K562 (cell line): ENCODE measurements around the gene MAPRE2. TPM values are rescaled to one million over a fixed set of nuclear protein-coding genes. Genes with fewer than 3 reads are reported as not detected.

Source experiments
- ATAC-seq: fragments of 200-7000 bp; cut with Tn5 transposase; 3 replicates; pipeline ENCODE4 v1.9.1; 2020; ENCODE audit warnings: moderate library complexity
- BruUV-seq: library from RNA; stranded (reverse); fragments of 400-500 nt; replicated peaks from 2 replicates; lab custom pipeline; 2021; lab: Mats Ljungman, UMichigan
- CTCF ChIA-PET: fragments of 300-600 bp; formaldehyde crosslinking; extraction: SDS; loops from one replicate; lab custom pipeline; 2021; ENCODE audit warnings: low intra/inter-chr PET ratio; lab: Yijun Ruan, JAX
- POLR2A ChIA-PET: fragments of 300-600, 350-650 bp; sonication (Branson Sonifier 250); formaldehyde crosslinking; extraction: SDS; loops from one replicate; lab custom pipeline; 2021; ENCODE audit warnings: antibody characterized with exemption, inconsistent platforms; lab: Yijun Ruan, JAX
- DNase-seq, 4 experiments: peaks; one replicate each; pipeline versions ENCODE4 v3.0.0 to v3.0.0-alpha.2; 2011 to 2018; ENCODE audit warnings: low spot score in 3 of 4, mixed read lengths in 3 of 4; ENCODE audit errors: extremely low read depth in 1 of 4
- FAIRE-seq: peaks from 2 replicates; lab custom pipeline; 2011; peaks lifted over from hg19 to GRCh38; lab: Jason Lieb, UNC
- H2AFZ ChIP-seq: 2 replicates; pipeline ENCODE4 v1.6.0; 2011; ENCODE audit warnings: low read depth, low read length, control low read depth, inconsistent platforms
- H3K27ac ChIP-seq: fragments of 200-600 bp; 3 replicates; pipeline ENCODE4 v1.8.0; 2011; ENCODE audit warnings: low read depth, mild to moderate bottlenecking, control low read depth, inconsistent platforms, low read length, moderate library complexity, mixed read lengths; ENCODE audit errors: extremely low read depth
- H3K27me3 ChIP-seq, 2 experiments: fragments of 300-600 bp in 1 of 2; 2 replicates in 1 of 2; 3 replicates in 1 of 2; pipeline versions ENCODE4 v1.6.0 to v1.8.0; 2011; ENCODE audit warnings: inconsistent platforms in 2 of 2, low read length in 2 of 2, mild to moderate bottlenecking in 1 of 2, mixed read lengths in 1 of 2, moderate library complexity in 1 of 2; ENCODE audit not compliant: control insufficient read depth in 2 of 2, insufficient read depth in 2 of 2
- H3K36me3 ChIP-seq: fragments of 300-600 bp; 3 replicates; pipeline ENCODE4 v1.8.0; 2011; ENCODE audit warnings: mild to moderate bottlenecking, low read length, inconsistent platforms; ENCODE audit not compliant: control insufficient read depth, insufficient read depth
- H3K4me1 ChIP-seq, 2 experiments: fragments of 200-600 bp in 1 of 2; replicated peaks in 1 of 2; 2 replicates in 1 of 2; 3 replicates in 1 of 2; pipeline versions ENCODE4 v1.5.1 to v1.8.0; 2011; ENCODE audit warnings: inconsistent platforms in 2 of 2, low read length in 2 of 2, mild to moderate bottlenecking in 1 of 2, mixed read lengths in 1 of 2, moderate library complexity in 1 of 2; ENCODE audit not compliant: control insufficient read depth in 2 of 2, insufficient read depth in 2 of 2
- H3K4me2 ChIP-seq: 2 replicates; pipeline ENCODE4 v1.6.1; 2011; ENCODE audit warnings: low read length, control low read depth, inconsistent platforms, mixed read lengths; ENCODE audit not compliant: insufficient read depth
- H3K4me3 ChIP-seq: fragments of 200-600 bp; sonication (generic), shearing (Covaris generic); 2 replicates; pipeline ENCODE4 v1.5.1; 2016; ENCODE audit warnings: control low read depth, inconsistent platforms
- H3K79me2 ChIP-seq: fragments of 200-600 bp; 3 replicates; pipeline ENCODE4 v1.8.0; 2011; ENCODE audit warnings: low read length, inconsistent platforms; ENCODE audit not compliant: control insufficient read depth, insufficient read depth
- H3K9ac ChIP-seq, 2 experiments: 2 replicates each; pipeline versions ENCODE4 v1.6.0 to v1.6.1; 2011; ENCODE audit warnings: low read depth in 2 of 2, low read length in 2 of 2, control low read depth in 1 of 2, inconsistent platforms in 1 of 2, mild to moderate bottlenecking in 1 of 2, mixed read lengths in 1 of 2; ENCODE audit not compliant: insufficient read depth in 1 of 2
- H3K9me1 ChIP-seq: one replicate; pipeline ENCODE4 v1.6.0; 2011; ENCODE audit warnings: inconsistent platforms, mild to moderate bottlenecking, low read length, moderate library complexity; ENCODE audit not compliant: control insufficient read depth, insufficient read depth
- H3K9me3 ChIP-seq: replicated peaks from 2 replicates; pipeline ENCODE4 v1.5.1; 2011; ENCODE audit warnings: low read depth, low read length, inconsistent platforms; ENCODE audit not compliant: control insufficient read depth, insufficient read depth
- H4K20me1 ChIP-seq: replicated peaks from 2 replicates; pipeline ENCODE4 v1.6.1; 2011; ENCODE audit warnings: low read length, inconsistent platforms, mixed read lengths; ENCODE audit not compliant: control insufficient read depth, insufficient read depth
- BMI1 ChIP-seq: fragments of 150-350 bp; IDR thresholded peaks from 2 replicates; pipeline ENCODE4 v1.6.1; 2014; ENCODE audit warnings: low read length
- MXI1 ChIP-seq: IDR thresholded peaks from 2 replicates; pipeline ENCODE4 v1.6.1; 2011; ENCODE audit warnings: low read depth, mild to moderate bottlenecking, improper control_type of control experiment, low read length
- RAD21 ChIP-seq, 2 experiments: fragments of 250-450 bp in 1 of 2; fragments of 450-650 bp in 1 of 2; sonication (Bioruptor Pico) in 1 of 2; formaldehyde crosslinking in 1 of 2; IDR thresholded peaks in 1 of 2; conservative IDR thresholded peaks in 1 of 2; 2 replicates each; pipeline versions ENCODE4 v1.4.0 to v1.8.0; 2020 to 2022; ENCODE audit warnings: mild to moderate bottlenecking in 2 of 2, moderate library complexity in 1 of 2
- RFX1 ChIP-seq: fragments of 450-650 bp; IDR thresholded peaks from 2 replicates; pipeline ENCODE4 v1.6.1; 2016; ENCODE audit warnings: mild to moderate bottlenecking, moderate library complexity
- ZNF384 ChIP-seq: IDR thresholded peaks from 2 replicates; pipeline ENCODE4 v1.6.1; 2012; ENCODE audit warnings: low read depth, low read length, improper control_type of control experiment
- WGBS: fragments of 100-300 bp; shearing (Covaris generic); methylation state at CpG from one replicate; pipeline ENCODE4 v1.1.6; 2016; ENCODE audit warnings: low coverage, mixed read lengths; ENCODE audit not compliant: insufficient coverage; ENCODE audit errors: missing lambda C conversion rate; 5-methylcytosine and 5-hydroxymethylcytosine counted together
- in situ Hi-C: fragments of 300-500 bp; cut with MboI; formaldehyde crosslinking; loops from 4 replicates; pipeline ENCODE4 v1.15.0; 2018; ENCODE audit warnings: inconsistent platforms, mixed read lengths
- intact Hi-C: fragments of 100-400 bp; cut with micrococcal nuclease; formaldehyde crosslinking; loops from 2 replicates; pipeline ENCODE4 v1.14.2; 2022
- polyA plus RNA-seq, 8 experiments: library from polyadenylated mRNA; depleted of rRNA in 4 of 8; stranded (reverse) in 5 of 8; unstranded in 3 of 8; fragments of >200 nt; fragmentation: Nextera tagmentation in 2 of 8; fragmentation: Illumina TruSeq in 1 of 8; extraction: Ambion mirVana in 2 of 8; extraction: Trizol in 1 of 8; gene quantifications; 2 replicates each; pipeline versions ENCODE4 v1.2.1 to v1.2.3, GENCODE V29; 2011 to 2014; ENCODE audit warnings: inconsistent platforms in 1 of 8, missing spikeins in 1 of 8
- total RNA-seq, 7 experiments: library from RNA; depleted of rRNA in 6 of 7; stranded (reverse); fragments of >200 nt in 6 of 7; fragmentation: Illumina TruSeq in 2 of 7; extraction: Trizol in 2 of 7; gene quantifications; 2 replicates each; pipeline versions ENCODE4 v1.2.1 to v1.2.3, GENCODE V29; 2011 to 2021; ENCODE audit warnings: low replicate concordance in 1 of 7
- TF ChIP-seq, protein P1 (sequence below): fragments of 450-650 bp; formaldehyde crosslinking; IDR thresholded peaks from 2 replicates; pipeline ENCODE4 v1.4.0; 2020; ENCODE audit warnings: mild to moderate bottlenecking, moderate library complexity
- TF ChIP-seq, protein P2 (sequence below), 2 experiments: fragments of 450-650 bp; formaldehyde crosslinking in 1 of 2; IDR thresholded peaks; 2 replicates each; pipeline versions ENCODE4 v1.4.0 to v1.6.1; 2014 to 2020; ENCODE audit warnings: mild to moderate bottlenecking in 2 of 2, borderline replicate concordance in 1 of 2, low read depth in 1 of 2
- TF ChIP-seq, protein P3 (sequence below), 3 experiments: IDR thresholded peaks in 2 of 3; conservative IDR thresholded peaks in 1 of 3; 2 replicates each; pipeline ENCODE4 v1.5.1; 2011 to 2012; ENCODE audit warnings: low read length in 3 of 3, mild to moderate bottlenecking in 3 of 3, control low read depth in 2 of 3, improper control_type of control experiment in 1 of 3, inconsistent platforms in 1 of 3, low read depth in 1 of 3, mixed read lengths in 1 of 3, moderate library complexity in 1 of 3; ENCODE audit not compliant: insufficient read depth in 2 of 3

Gene MAPRE2
- total and polyA plus RNA-seq, 9 of the 15 experiments (the other 6 are each of a cell fraction or from before 2014, with no cell fraction given): 32.3 to 70.7 (median 40.7) TPM

DNA sequence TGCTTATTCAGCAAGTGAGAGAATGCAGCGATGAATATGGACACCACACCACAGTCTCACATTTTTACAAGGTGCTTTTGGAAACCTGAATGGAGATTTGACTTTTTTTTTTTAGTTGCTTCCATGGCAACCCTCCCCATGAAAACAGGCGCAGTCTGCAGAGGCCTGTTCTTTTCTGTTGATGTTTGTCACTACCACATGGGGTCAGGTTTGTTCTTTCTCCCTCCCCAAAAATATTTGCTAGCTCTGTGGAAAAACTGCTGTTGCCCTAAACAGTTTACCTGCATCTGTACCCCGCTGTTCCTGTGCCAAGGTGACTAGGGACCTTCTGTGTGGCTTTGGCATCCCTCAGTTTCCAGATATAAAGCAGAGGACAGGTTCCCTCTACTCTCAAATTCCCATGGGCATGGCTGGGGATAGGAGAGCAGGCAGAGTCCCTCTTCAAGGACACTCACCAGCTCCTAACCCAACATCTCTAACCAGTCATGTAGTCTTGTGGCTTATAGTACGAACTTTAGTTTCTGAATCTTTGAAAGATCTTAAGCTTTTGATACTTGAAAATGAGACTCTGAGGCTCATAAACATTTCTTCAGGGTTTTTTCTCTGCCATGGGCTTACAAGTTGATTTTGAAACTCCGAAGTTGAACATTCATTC is 14.7 kb upstream of the MAPRE2 start:
- no peaks in the 10 kb centered on the region for H4K20me1 ChIP-seq
- 15% methylated on average over 5 of the region's 5 CpGs for WGBS
- in situ Hi-C loops: no loop called here
- peak; percentile 89 for ATAC-seq
- ChIA-PET CTCF (interaction anchor here (0.6 to 1.3 kb wide), 3 partner anchors 117 to 309 kb away, joined by 3 to 12 read pairs (median 10); no protein-coding TSS in a partner anchor), POLR2A (interaction anchor here (0.6 to 1.9 kb wide), 7 partner anchors 9 to 263 kb away, joined by 3 to 6 read pairs (median 4); partner anchors contain the start of gene ZSCAN30)
- H3K4me1 ChIP-seq: peaks cover 0 to 11% of the 10 kb centered on the region in 2 experiments; a peak in 2 of 5 replicates
- no peaks in the 10 kb centered on the region for H3K36me3 ChIP-seq
- DNase-seq: peak; percentile 29 to 70 (median 44)
- no peak overlapping the region for H3K9ac ChIP-seq
- no peaks in the 10 kb centered on the region for H3K27me3 ChIP-seq
- peak; percentile 87 for FAIRE-seq
- intact Hi-C loops: loop anchor here (1.0 to 5.0 kb wide), 2 partner anchors 118 to 206 kb away; no protein-coding TSS in a partner anchor
- H3K79me2 ChIP-seq: no peaks in the 10 kb centered on the region
- H3K4me2 ChIP-seq: no peak overlapping the region
- no peaks in the 10 kb centered on the region for H3K9me1 ChIP-seq
- H3K4me3 ChIP-seq: no peak overlapping the region
- no TSS peak for BruUV-seq
- H3K27ac ChIP-seq: no peak overlapping the region
- H2AFZ ChIP-seq: 0 out of 2 replicates have a peak overlapping the region, but pooled peaks have one; percentile 36
- no peaks in the 10 kb centered on the region for H3K9me3 ChIP-seq
- TF ChIP-seq MXI1 (peak; percentile 29; the same call in 1 of the 2 replicates), RFX1 (peak; percentile 86), ZNF384 (peak; percentile 89), BMI1 (peak; percentile 36; the same call in 1 of the 2 replicates), RAD21 (CRISPR knock-in tag; conservative IDR thresholded peaks at IDR 0.05 in 1 of 2, IDR thresholded peaks at IDR 0.05 in 1 of 2) (peak; percentile 79 to 92)
- TF ChIP-seq, protein P1, sequence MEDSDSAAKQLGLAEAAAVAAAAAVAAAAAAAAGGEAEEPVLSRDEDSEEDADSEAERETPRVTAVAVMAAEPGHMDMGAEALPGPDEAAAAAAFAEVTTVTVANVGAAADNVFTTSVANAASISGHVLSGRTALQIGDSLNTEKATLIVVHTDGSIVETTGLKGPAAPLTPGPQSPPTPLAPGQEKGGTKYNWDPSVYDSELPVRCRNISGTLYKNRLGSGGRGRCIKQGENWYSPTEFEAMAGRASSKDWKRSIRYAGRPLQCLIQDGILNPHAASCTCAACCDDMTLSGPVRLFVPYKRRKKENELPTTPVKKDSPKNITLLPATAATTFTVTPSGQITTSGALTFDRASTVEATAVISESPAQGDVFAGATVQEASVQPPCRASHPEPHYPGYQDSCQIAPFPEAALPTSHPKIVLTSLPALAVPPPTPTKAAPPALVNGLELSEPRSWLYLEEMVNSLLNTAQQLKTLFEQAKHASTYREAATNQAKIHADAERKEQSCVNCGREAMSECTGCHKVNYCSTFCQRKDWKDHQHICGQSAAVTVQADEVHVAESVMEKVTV: peak; percentile 62
- TF ChIP-seq, protein P2, sequence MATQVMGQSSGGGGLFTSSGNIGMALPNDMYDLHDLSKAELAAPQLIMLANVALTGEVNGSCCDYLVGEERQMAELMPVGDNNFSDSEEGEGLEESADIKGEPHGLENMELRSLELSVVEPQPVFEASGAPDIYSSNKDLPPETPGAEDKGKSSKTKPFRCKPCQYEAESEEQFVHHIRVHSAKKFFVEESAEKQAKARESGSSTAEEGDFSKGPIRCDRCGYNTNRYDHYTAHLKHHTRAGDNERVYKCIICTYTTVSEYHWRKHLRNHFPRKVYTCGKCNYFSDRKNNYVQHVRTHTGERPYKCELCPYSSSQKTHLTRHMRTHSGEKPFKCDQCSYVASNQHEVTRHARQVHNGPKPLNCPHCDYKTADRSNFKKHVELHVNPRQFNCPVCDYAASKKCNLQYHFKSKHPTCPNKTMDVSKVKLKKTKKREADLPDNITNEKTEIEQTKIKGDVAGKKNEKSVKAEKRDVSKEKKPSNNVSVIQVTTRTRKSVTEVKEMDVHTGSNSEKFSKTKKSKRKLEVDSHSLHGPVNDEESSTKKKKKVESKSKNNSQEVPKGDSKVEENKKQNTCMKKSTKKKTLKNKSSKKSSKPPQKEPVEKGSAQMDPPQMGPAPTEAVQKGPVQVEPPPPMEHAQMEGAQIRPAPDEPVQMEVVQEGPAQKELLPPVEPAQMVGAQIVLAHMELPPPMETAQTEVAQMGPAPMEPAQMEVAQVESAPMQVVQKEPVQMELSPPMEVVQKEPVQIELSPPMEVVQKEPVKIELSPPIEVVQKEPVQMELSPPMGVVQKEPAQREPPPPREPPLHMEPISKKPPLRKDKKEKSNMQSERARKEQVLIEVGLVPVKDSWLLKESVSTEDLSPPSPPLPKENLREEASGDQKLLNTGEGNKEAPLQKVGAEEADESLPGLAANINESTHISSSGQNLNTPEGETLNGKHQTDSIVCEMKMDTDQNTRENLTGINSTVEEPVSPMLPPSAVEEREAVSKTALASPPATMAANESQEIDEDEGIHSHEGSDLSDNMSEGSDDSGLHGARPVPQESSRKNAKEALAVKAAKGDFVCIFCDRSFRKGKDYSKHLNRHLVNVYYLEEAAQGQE (IDR thresholded peaks at IDR 0.05; ENCODE audit: borderline replicate concordance): peak; percentile 89
- TF ChIP-seq, protein P2 (CRISPR knock-in tag; IDR thresholded peaks at IDR 0.05; ENCODE audit: low read depth): no peak
- TF ChIP-seq, protein P3, sequence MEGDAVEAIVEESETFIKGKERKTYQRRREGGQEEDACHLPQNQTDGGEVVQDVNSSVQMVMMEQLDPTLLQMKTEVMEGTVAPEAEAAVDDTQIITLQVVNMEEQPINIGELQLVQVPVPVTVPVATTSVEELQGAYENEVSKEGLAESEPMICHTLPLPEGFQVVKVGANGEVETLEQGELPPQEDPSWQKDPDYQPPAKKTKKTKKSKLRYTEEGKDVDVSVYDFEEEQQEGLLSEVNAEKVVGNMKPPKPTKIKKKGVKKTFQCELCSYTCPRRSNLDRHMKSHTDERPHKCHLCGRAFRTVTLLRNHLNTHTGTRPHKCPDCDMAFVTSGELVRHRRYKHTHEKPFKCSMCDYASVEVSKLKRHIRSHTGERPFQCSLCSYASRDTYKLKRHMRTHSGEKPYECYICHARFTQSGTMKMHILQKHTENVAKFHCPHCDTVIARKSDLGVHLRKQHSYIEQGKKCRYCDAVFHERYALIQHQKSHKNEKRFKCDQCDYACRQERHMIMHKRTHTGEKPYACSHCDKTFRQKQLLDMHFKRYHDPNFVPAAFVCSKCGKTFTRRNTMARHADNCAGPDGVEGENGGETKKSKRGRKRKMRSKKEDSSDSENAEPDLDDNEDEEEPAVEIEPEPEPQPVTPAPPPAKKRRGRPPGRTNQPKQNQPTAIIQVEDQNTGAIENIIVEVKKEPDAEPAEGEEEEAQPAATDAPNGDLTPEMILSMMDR (IDR thresholded peaks at IDR 0.05 in 2 of 3, conservative IDR thresholded peaks at IDR 0.05 in 1 of 3; ENCODE audit: insufficient read depth in 2 of 3, low read depth in 1 of 3, low read length in 3 of 3): peak; percentile 58 to 81 (median 63); a peak in 5 of 6 replicates
